Epithelial cell of prostate (primary cell): Measurements from ENCODE around the gene UNC5CL.

ENCODE experiments used
- DNase-seq: peaks from one replicate; pipeline ENCODE4 v3.0.0-alpha.2; 2011; ENCODE audit warnings: low read depth, low spot score
- H3K27ac ChIP-seq: fragments of 450-650 bp; 2 replicates; pipeline ENCODE4 v1.5.1; 2017; ENCODE audit warnings: mild to moderate bottlenecking

Gene UNC5CL

GRCh38 chr6:40983752-40984151, 55.3 kb downstream of the UNC5CL start:
- DNase-seq, result no peak
- H3K27ac ChIP-seq, result no peak overlapping the region

- no peak for DNase-seq
These were observed 56.1 kb downstream of the UNC5CL start for GRCh38 chr6:40982917-40983316.

GRCh38 chr6:40978687-40979289, 60.2 kb downstream of the UNC5CL start:
- H3K27ac ChIP-seq, result no peak overlapping the region
- no peak for DNase-seq

More at GRCh38 chr6:40982917-40983316, 56.1 kb downstream of the UNC5CL start:
- H3K27ac ChIP-seq, result no peak overlapping the region

GRCh38 chr6:40977695-40978094, 61.3 kb downstream of the UNC5CL start:
- H3K27ac ChIP-seq, result no peak overlapping the region
- no peak for DNase-seq

- DNase-seq, result no peak
- no peak overlapping the region for H3K27ac ChIP-seq
These were observed 61.9 kb downstream of the UNC5CL start for GRCh38 chr6:40977085-40977484.
